ENCODE measurements around the gene MYL12A.

DNA sequence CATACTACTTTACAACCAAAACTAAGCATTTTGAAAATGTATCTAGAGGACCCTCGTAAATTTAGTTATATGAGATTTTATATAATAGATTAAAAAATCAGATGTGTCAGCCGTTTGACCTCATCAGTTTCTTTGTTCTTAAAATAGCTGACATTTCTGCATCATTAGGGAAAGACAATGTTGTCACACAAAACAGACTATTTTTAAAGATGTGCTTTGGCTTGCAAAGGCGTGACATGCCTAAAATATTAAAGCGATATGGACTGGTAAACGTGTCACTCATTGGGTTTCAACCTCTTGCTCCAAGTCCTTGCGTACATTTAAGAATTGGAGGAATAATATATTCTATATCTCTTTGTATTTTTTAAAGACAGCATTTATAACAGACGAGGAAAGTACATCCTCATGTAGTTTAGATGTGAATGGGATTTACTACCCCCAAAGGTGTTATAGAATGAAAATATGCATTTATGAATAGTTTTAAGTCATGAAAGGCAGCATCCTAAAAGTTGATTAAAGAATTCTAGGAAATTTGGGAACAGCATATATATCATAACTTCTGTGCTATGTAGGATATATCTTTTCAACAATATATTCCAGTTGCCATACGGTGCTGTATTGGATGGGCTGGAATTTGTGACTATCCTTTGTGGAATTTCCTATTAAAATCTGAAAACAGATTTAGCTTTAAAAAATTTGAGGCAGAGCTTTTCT is 3.8 kb downstream of the MYL12A start:
- no peak for TF ChIP-seq SP1 (IDR thresholded peaks at IDR 0.05)
- no peak for TF ChIP-seq FOXM1 (IDR thresholded peaks at IDR 0.05; ENCODE audit: borderline replicate concordance)
- TF ChIP-seq ZNF384 (IDR thresholded peaks at IDR 0.05): no peak
- TF ChIP-seq FOXK2 (IDR thresholded peaks at IDR 0.05): no peak

Data from HEK293T (cell line).